Measurements from ENCODE around the gene AKAP8. TPM values are rescaled to one million over a fixed set of nuclear protein-coding genes. Genes with fewer than 3 reads are reported as not detected.

Gene AKAP8
- total and polyA plus RNA-seq, 9 of the 15 experiments (the other 6 are each of a cell fraction or from before 2014, with no cell fraction given) = 3.4 to 56.5 (median 15.0) TPM

- TF ChIP-seq SMARCB1 (IDR thresholded peaks at IDR 0.05; ENCODE audit: insufficient read length, low read depth) = no peak
- 0 out of 2 replicates have a peak, but pooled peaks have one; percentile 56 for TF ChIP-seq E2F4 (CRISPR knock-in tag; IDR thresholded peaks at IDR 0.05; ENCODE audit: low read depth)
- TF ChIP-seq ZNF830 (CRISPR knock-in tag; IDR thresholded peaks at IDR 0.05) = no peak
- no peak for TF ChIP-seq ZSCAN29 (IDR thresholded peaks at IDR 0.05)
- no peak for TF ChIP-seq BDP1 (IDR thresholded peaks at IDR 0.05; ENCODE audit: insufficient read depth, insufficient read length)
- no peak for TF ChIP-seq ETV6 (IDR thresholded peaks at IDR 0.05; ENCODE audit: borderline replicate concordance in 1 of 2, low read depth in 2 of 2, low read length in 1 of 2)
- TF ChIP-seq ETV6 (CRISPR knock-in tag; IDR thresholded peaks at IDR 0.05; ENCODE audit: borderline replicate concordance) = 0 out of 2 replicates have a peak, but pooled peaks have one; percentile 16
- TF ChIP-seq TCF15 (CRISPR knock-in tag; IDR thresholded peaks at IDR 0.05) = no peak
- TF ChIP-seq ILK (tag; IDR thresholded peaks at IDR 0.05; ENCODE audit: borderline replicate concordance, low read depth) = no peak
- TF ChIP-seq FOXA3 (CRISPR knock-in tag; conservative IDR thresholded peaks at IDR 0.05 in 1 of 2, IDR thresholded peaks at IDR 0.05 in 1 of 2) = no peak; a peak in 1 of 4 replicates
- no peak for TF ChIP-seq CBX3 (IDR thresholded peaks at IDR 0.05; ENCODE audit: borderline replicate concordance in 1 of 2, low read length in 2 of 2)
- no peak for TF ChIP-seq HDGF (IDR thresholded peaks at IDR 0.05)
- TF ChIP-seq HNRNPL (IDR thresholded peaks at IDR 0.05; ENCODE audit: low read depth, low read length) = no peak
- TF ChIP-seq POLR2H (tag; IDR thresholded peaks at IDR 0.05; ENCODE audit: low read depth) = no peak
- TF ChIP-seq RBM22 (IDR thresholded peaks at IDR 0.05; ENCODE audit: low read depth, low read length, poor library complexity, severe bottlenecking) = no peak
- TF ChIP-seq ZNF398 (CRISPR knock-in tag; IDR thresholded peaks at IDR 0.05) = no peak
- no peak for TF ChIP-seq ELF2 (CRISPR knock-in tag; IDR thresholded peaks at IDR 0.05)
- TF ChIP-seq THRAP3 (IDR thresholded peaks at IDR 0.05; ENCODE audit: borderline replicate concordance) = no peak
- TF ChIP-seq CGGBP1 (CRISPR knock-in tag; IDR thresholded peaks at IDR 0.05) = no peak
- TF ChIP-seq MAX (CRISPR knock-in tag; IDR thresholded peaks at IDR 0.05) = peak; percentile 50; the same call in 1 of the 2 replicates
- no peak for TF ChIP-seq KLF1 (tag; IDR thresholded peaks at IDR 0.05)
- TF ChIP-seq ATF2 (CRISPR knock-in tag; IDR thresholded peaks at IDR 0.05) = no peak
Observed at GRCh38 chr19:15378534-15379082, 979 bp downstream of the AKAP8 start (continued).
